OCI-LY7 (cell line): ENCODE measurements around the gene CSTB. TPM values are rescaled to one million over a fixed set of nuclear protein-coding genes. Genes with fewer than 3 reads are reported as not detected.
"Not testable (repeated sequence)": the region's sequence is repeated elsewhere in the genome, so short reads cannot be mapped to it uniquely, and the experiment has no call there.

ENCODE experiments used
- BruUV-seq: library from RNA; stranded (reverse); fragments of 400-500 nt; replicated peaks from 2 replicates; lab custom pipeline; 2021; lab: Mats Ljungman, UMichigan
- CTCF ChIA-PET: fragments of 300-600 bp; sonication (Branson Sonifier 250); formaldehyde crosslinking; loops from one replicate; lab custom pipeline; 2022; ENCODE audit warnings: antibody characterized with exemption; ENCODE audit not compliant: unreplicated experiment; lab: Charles Lee
- POLR2A ChIA-PET: fragments of 300-600 bp; sonication (Branson Sonifier 250); formaldehyde crosslinking; loops from one replicate; lab custom pipeline; 2022; ENCODE audit warnings: antibody characterized with exemption; lab: Charles Lee
- DNase-seq: peaks from one replicate; pipeline ENCODE4 v3.0.0-alpha.2; 2015; ENCODE audit warnings: low spot score
- H2AFZ ChIP-seq: fragments of 200-600 bp; sonication (generic), shearing (Covaris generic); 2 replicates; pipeline ENCODE4 v1.6.1; 2014; ENCODE audit warnings: mild to moderate bottlenecking, antibody characterized with exemption, low read length, moderate library complexity
- H3K27ac ChIP-seq: fragments of 200-600 bp; sonication (generic); 2 replicates; pipeline ENCODE4 v1.5.1; 2014; ENCODE audit warnings: mixed run types, low read depth, mild to moderate bottlenecking, moderate library complexity, low read length, inconsistent platforms; ENCODE audit not compliant: poor library complexity, severe bottlenecking
- H3K36me3 ChIP-seq: fragments of 200-600 bp; sonication (generic); 2 replicates; pipeline ENCODE4 v1.6.1; 2014; ENCODE audit warnings: mild to moderate bottlenecking, antibody characterized with exemption, low read length, moderate library complexity, mixed read lengths; ENCODE audit not compliant: insufficient read depth
- H3K4me1 ChIP-seq: fragments of 200-600 bp; sonication (generic); 2 replicates; pipeline ENCODE4 v1.5.1; 2014; ENCODE audit warnings: mild to moderate bottlenecking, low read length; ENCODE audit not compliant: insufficient read depth, poor library complexity, severe bottlenecking
- H3K4me2 ChIP-seq: fragments of 200-600 bp; sonication (generic); 2 replicates; pipeline ENCODE4 v1.6.1; 2014; ENCODE audit warnings: mild to moderate bottlenecking, low read length
- H3K4me3 ChIP-seq: fragments of 200-600 bp; sonication (generic); 2 replicates; pipeline ENCODE4 v1.5.1; 2014; ENCODE audit warnings: mild to moderate bottlenecking, low read depth, low read length; ENCODE audit not compliant: poor library complexity, severe bottlenecking
- H3K79me2 ChIP-seq: fragments of 200-600 bp; sonication (generic); 2 replicates; pipeline ENCODE4 v1.6.1; 2016; ENCODE audit warnings: low read depth, mild to moderate bottlenecking, low read length, moderate library complexity, mixed read lengths; ENCODE audit not compliant: insufficient read depth
- H3K9me2 ChIP-seq: fragments of 200-600 bp; sonication (generic); 2 replicates; pipeline ENCODE4 v1.6.1; 2016; ENCODE audit warnings: mild to moderate bottlenecking, low read length, mixed read lengths; ENCODE audit not compliant: insufficient read depth
- H3K9me3 ChIP-seq: fragments of 200-600 bp; sonication (generic); 2 replicates; pipeline ENCODE4 v1.6.1; 2014; ENCODE audit warnings: mild to moderate bottlenecking, mixed run types, low read length, mixed read lengths
- H4K20me1 ChIP-seq: fragments of 200-600 bp; sonication (generic); 2 replicates; pipeline ENCODE4 v1.6.1; 2014; ENCODE audit warnings: mild to moderate bottlenecking, antibody characterized with exemption, low read length, moderate library complexity, mixed read lengths; ENCODE audit not compliant: insufficient read depth
- CTCF ChIP-seq: fragments of 200-600 bp; sonication (generic); conservative IDR thresholded peaks from 2 replicates; pipeline ENCODE4 v1.5.1; 2014; ENCODE audit warnings: mild to moderate bottlenecking, antibody characterized with exemption, low read length, moderate library complexity, mixed read lengths
- EZH2phosphoT487 ChIP-seq: fragments of 200-600 bp; sonication (generic); IDR thresholded peaks from 2 replicates; pipeline ENCODE4 v1.6.1; 2018; ENCODE audit warnings: low read depth, borderline replicate concordance, mild to moderate bottlenecking, mixed run types, antibody characterized with exemption, low read length, moderate library complexity, mixed read lengths
- intact Hi-C: fragments of 100-400 bp; cut with micrococcal nuclease; formaldehyde crosslinking; loops from one replicate; pipeline ENCODE4 v1.10.0; 2022; ENCODE audit not compliant: unreplicated experiment
- total RNA-seq, 2 experiments: library from RNA; depleted of rRNA in 1 of 2; stranded (reverse); fragments of >200 nt in 1 of 2; shearing (Covaris generic) in 1 of 2; gene quantifications; 2 replicates each; pipeline ENCODE4 v1.2.3, GENCODE V29; 2014 to 2022

The CSTB gene
- total RNA-seq, 2 experiments from 2014 or later: 15.6 to 33.3 TPM

DNA sequence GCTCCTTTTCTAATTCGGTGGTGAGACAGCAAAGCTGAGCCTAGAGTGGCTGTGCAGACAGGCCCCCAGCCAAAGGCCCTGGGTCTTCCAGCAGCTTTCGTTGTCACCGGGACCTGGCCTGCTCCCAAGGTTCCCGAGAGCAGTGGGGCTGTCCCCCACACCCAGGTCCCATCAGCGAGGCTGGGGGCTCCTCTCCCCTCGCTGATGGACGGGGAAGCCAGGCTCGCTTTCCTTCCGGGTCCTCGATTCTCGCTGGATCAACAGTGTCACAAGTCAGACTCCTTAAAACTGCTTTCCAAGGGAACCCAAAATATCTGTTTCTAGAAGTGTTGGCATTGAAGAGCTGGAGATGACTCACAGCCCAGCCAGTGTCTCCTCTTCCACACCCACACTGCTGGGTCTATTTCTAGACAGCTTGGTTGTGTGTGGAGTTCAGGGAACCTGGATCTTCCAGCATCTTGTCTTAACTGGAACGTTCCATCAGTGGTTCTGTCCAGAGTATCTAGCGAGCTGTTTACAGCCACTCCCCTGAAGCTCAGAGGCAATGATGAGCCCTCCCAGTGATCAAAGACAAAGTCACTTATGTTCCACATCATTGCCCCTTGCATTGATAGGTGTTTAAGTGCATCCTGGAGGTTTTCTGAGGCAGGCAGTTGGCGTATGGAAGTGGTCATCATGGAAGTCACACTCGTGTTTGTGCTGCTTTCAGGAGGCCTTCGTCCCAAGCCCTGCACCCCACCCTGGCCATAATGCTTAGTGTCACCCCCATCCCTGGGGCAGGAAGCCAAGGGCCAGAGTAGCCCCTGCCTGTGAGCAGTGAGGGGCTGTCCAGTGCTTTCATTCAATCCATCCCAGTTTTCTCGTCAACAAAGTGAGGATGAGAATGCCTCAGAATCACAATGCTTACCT is 48.5 kb upstream of the CSTB start:
- no peaks in the 10 kb centered on the region for H3K79me2 ChIP-seq
- no peaks in the 10 kb centered on the region for H3K4me1 ChIP-seq
- DNase-seq: no peak
- POLR2A ChIA-PET: no interaction called here
- no peak overlapping the region for H3K4me3 ChIP-seq
- H4K20me1 ChIP-seq: no peaks in the 10 kb centered on the region
- TF ChIP-seq EZH2phosphoT487 (no peak), CTCF (no peak)
- CTCF ChIA-PET: no interaction called here
- no TSS peak for BruUV-seq
- H3K9me2 ChIP-seq: no peaks in the 10 kb centered on the region
- H3K4me2 ChIP-seq: no peak overlapping the region
- intact Hi-C loops: no loop called here
- H3K27ac ChIP-seq: no peak overlapping the region
- no peak overlapping the region for H2AFZ ChIP-seq
- no peaks in the 10 kb centered on the region for H3K9me3 ChIP-seq
- H3K36me3 ChIP-seq: no peaks in the 10 kb centered on the region

GRCh38 chr21:43822741-43823140 is 46.6 kb upstream of the CSTB start:
- H3K4me1 ChIP-seq: peaks cover 16% of the 10 kb centered on the region
- H3K36me3 ChIP-seq, intact Hi-C loops, H3K4me2 ChIP-seq, H3K4me3 ChIP-seq, H3K79me2 ChIP-seq, H3K27ac ChIP-seq, H4K20me1 ChIP-seq, H3K9me2 ChIP-seq, H2AFZ ChIP-seq, DNase-seq, BruUV-seq, H3K9me3 ChIP-seq: not testable (repeated sequence)
- POLR2A ChIA-PET: interaction anchor here (0.7 kb wide), 1 partner anchor 869 kb away, joined by 5 read pairs; no protein-coding TSS in a partner anchor
- CTCF ChIA-PET: interaction anchor here (0.6 kb wide), 1 partner anchor 198 kb away, joined by 3 read pairs; no protein-coding TSS in a partner anchor

DNA sequence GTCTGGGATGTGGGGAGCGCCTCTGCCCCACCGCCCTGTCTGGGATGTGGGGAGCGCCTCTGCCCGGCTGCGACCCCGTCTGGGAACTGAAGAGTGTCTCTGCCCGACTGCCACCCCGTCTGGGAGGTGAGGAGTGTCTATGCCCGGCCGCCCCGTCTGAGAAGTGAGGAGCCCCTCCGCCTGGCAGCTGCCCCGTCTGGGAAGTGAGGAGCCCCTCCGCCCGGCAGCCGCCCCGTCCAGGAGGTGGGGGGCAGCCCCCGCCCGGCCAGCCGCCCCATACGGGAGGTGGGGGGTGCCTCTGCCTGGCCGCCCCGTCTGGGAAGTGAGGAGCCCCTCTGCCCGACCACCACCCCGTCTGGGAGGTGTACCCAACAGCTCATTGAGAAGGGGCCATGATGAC is 46.1 kb upstream of the CSTB start:
- intact Hi-C loops, H3K4me3 ChIP-seq, H4K20me1 ChIP-seq, DNase-seq, CTCF ChIA-PET, POLR2A ChIA-PET, H3K9me3 ChIP-seq, H3K27ac ChIP-seq, BruUV-seq, H3K9me2 ChIP-seq, H3K36me3 ChIP-seq, H3K79me2 ChIP-seq, H2AFZ ChIP-seq, H3K4me2 ChIP-seq: not testable (repeated sequence)
- H3K4me1 ChIP-seq: peaks cover 21% of the 10 kb centered on the region
